Pulmonary artery endothelial cell (primary cell): ENCODE data around the gene PTPN9. TPM values are rescaled to one million over a fixed set of nuclear protein-coding genes. Genes with fewer than 3 reads are reported as not detected.
"Not testable (repeated sequence)": the region's sequence is repeated elsewhere in the genome, so short reads cannot be mapped to it uniquely, and the experiment has no call there.

Experiments
- DNase-seq: peaks from one replicate; pipeline ENCODE4 v3.0.0-alpha.2; 2011; ENCODE audit warnings: low read depth, low spot score
- total RNA-seq: library from RNA; depleted of rRNA; stranded (reverse); fragments of >200 nt; gene quantifications from 2 replicates; pipeline ENCODE4 v1.2.3, GENCODE V29; 2014

The PTPN9 gene
- total RNA-seq, 1 donor from 2014 or later, result 24.8 TPM

- DNase-seq, result no peak
These were observed 4.6 kb upstream of the PTPN9 start for GRCh38 chr15:75583701-75584100.

DNA sequence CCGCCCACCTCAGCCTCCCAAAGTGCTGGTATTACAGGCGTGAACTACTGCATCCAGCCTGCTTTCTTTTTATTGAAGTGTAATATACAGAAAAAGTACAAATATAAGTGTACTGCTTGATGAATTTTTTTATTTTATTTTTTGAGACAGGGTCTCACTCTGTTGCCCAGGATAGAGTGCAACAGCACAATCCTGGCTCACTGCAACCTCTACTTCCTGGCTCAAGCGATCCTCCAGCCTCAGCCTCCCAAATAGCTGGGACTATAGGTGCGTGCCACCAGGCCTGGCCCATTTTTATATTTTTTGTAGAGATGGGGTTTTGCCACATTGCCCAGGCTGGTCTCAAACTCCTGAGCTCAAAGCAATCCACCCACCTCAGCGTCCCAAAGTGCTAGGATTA is 3.8 kb upstream of the PTPN9 start:
- DNase-seq, result not testable (repeated sequence)

DNA sequence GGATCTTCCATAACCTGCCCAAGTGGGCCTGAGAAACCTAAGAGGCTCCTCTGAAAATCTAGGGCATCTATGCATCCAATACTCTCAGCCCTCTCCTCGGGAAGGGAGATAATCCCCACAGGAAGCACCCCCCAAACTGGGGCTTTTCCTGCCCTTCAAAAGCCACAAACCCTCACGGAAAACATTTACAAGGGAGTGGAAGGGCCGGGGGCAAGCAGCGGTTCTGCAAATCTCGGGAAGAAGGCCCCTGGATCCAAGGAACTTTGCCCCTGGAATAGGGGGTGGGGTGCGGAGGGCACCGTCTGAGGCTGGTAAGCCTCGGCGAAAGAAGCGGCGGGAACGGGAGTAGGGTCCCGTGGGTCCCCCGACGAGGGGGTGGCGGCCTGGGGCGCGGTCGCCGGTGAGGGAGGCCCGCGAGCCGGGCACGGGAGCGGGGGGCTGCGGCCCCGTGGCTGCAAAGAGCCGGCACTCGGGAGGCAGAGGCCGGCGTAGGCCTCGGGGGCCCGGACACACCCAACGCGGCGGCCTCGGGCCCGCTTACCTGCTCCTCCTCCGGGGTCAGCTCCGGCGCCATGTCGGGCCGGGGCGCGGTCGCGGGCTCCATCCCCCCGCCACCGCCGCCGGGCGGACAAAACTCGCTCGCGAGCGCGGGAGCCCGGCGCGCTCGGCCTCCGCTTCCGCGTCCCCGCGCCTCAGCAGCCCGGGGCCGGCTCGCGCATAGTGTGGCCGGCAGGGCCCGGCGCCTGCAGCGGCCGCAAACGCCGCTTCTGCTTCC is 755 bp downstream of the PTPN9 start:
- DNase-seq, result no peak

DNA sequence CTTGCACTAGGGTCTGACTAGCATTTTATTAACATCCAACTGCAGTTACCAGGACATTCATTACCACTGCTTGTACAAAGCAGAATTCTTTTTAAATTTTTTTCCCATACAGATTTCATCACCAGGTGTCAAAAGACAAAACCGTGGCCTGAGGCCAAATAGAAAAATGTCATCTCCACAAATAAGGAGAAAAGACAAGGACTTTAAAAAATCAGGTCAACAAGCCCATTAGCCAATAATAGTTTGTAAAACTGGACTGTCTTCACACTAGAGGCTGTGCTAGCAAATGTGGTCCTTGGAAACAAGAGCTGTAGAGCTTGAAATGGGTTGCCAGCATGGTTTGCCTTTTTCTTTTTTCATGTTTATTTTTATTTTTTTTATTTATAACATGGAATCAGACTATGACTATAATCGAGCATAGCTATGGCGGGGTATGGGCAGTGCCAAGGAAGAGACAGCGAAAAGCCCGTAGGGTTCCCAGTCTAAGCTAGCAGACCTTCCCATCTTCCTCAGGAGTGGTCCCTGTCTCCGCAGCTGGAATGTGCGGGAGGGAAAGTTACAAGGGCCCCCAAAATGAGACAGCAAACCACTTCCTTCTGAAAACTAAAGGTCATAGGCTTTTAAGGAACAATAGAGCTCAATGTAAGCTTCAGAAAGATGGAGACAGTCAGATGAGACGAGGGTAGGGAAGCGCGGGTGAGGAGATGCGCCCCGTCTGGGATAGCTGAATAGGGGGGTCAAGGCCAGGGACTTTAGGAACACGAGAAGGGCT is 1.5 kb downstream of the PTPN9 start:
- no peak for DNase-seq

DNA sequence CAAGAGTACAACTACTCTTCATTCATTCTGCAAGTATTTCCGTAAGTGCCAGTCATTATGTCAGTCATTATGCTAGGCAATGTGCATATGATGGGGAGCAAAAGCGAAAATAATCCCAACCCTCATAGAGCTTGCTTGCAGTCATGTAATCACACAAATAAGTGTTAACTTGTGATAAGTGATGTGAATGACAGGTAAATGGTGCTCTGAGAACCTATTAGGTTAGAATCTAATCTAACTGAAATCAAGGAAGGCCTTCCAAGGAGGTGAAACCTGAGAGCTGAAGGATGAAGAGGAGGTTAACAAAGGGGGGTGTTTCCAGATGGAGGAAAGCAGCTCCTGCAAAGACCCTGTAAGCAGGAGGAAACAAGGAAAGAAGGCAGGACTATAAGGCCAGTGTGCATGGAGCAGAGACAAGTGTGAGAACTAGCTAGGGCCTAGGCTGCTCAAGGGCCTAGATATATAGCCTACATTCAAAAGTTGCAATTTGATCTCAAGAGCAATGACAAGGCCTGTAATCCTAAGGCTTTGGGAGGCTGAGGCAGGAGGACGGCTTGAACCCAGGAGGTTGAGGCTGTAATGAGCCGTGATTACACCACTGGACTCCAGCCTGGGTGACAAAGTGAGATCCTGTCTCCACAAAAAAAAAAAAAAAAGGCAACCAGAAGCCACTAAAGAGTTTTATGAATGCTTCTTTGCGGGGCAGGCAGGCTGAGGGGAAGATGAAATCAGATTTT is 5.3 kb downstream of the PTPN9 start:
- no peak for DNase-seq

DNA sequence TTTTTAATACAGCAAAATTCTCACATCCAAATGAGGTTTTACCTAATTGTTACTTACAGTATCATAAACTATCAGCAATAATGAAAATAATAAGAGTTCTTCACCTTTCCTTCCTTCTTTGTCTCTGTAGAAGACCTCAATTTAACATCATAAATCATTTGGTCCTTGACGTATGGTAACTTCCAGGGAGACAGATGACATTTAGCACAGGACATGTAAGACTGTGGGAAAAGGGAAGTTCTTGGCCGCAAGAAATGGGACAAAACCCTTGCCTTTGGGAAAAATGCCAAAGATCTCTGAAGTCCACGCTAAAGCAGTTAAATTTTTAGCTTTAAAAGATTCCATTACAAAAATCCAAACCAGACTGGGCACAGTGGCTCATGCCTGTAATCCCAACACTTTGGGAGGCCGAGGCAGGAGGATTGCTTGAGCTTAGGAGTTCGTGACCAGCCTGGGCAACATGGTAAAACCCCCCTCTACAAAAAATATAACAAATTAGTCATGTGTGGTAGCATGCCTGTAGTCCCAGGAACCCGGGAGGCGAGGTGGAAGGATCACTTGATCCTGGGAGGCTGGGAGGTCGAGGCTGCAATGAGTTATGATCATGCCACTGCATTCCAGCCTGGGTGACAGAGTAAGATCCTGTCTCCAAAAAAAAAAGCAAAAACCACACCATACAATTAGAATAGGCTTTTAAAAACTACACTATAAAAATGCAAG is 8.8 kb downstream of the PTPN9 start:
- no peak for DNase-seq

GRCh38 chr15:75565062-75565970 is 13.8 kb downstream of the PTPN9 start:
- no peak for DNase-seq

GRCh38 chr15:75561888-75562287 is 17.2 kb downstream of the PTPN9 start:
- DNase-seq, result no peak

GRCh38 chr15:75559360-75559759 is 19.8 kb downstream of the PTPN9 start:
- DNase-seq, result not testable (repeated sequence)

DNA sequence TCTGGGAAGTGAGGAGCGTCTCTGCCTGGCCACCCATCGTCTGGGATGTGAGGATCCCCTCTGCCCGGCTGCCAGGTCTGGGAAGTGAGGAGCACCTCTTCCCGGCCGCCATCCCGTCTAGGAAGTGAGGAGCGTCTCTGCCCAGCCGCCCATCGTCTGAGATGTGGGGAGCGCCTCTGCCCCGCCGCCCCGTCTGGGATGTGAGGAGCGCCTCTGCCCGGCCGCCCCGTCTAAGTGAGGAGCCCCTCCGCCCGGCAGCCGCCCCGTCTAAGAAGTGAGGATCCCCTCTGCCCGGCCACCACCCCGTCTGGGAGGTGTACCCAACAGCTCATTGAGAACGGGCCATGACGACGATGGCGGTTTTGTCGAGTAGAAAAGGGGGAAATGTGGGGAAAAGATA is 20.2 kb downstream of the PTPN9 start:
- not testable (repeated sequence) for DNase-seq

GRCh38 chr15:75554717-75555116 is 24.4 kb downstream of the PTPN9 start:
- DNase-seq, result no peak

DNA sequence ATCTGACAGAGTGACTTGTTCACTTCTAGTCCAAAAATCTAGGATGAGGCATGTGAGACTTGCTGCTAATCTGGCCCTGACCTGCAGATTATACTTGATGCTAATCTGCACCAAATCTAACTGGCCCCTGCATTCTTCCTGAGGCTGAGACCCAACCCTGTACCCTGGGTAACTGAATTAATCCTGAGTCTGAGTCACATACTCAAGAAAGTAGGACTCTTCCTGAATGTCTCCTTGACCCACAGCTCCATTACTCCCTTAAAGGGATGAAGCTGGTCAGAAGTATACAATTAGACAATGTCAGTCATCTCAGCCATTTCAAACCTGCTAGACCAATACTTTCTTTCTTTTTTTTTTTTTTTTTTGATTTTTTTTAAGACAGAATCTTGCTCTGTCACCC is 25.5 kb downstream of the PTPN9 start:
- no peak for DNase-seq

GRCh38 chr15:75551091-75551490 is 28.0 kb downstream of the PTPN9 start:
- DNase-seq, result no peak

GRCh38 chr15:75545064-75545463 is 34.1 kb downstream of the PTPN9 start:
- no peak for DNase-seq

DNA sequence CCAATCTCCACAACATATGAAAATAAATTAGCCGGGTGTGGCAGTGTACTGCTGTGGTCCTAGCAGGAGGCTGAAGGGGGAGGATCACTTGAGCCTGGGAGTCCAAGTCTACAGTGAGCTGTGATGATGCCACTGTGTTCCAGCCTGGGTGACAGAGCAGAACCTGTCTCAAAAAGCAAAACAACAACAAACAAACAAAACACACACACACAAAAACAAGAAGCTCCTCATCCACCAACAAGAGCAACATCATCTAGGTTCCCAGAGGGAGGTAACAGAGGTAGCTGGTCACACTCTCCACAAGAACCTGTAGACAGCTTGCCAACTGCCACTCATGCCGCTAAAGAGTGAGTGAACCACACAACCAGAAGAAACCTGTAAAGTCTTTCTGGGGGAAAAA is 34.8 kb downstream of the PTPN9 start:
- DNase-seq, result no peak

GRCh38 chr15:75542949-75543545 is 36.1 kb downstream of the PTPN9 start:
- DNase-seq, result not testable (repeated sequence)

DNA sequence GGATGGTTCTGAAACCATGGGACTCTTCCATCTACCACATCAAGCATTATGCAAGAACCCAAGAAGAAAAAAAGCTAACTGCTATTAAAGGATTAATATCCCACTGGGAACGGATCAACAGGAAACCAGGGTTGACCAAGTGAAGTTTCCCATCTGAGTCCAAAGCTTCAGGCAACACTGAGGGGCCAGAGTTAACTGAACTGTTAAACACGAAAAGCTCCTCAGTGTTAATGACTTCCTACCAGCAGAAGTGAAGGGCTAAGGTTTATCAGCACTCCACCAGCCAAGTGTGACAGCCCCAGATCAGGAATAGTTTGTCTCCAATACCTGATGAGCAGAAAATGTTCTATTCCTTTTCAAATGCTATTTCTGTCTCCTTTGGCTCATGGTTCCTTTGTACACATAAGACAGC is 36.7 kb downstream of the PTPN9 start:
- no peak for DNase-seq

DNA sequence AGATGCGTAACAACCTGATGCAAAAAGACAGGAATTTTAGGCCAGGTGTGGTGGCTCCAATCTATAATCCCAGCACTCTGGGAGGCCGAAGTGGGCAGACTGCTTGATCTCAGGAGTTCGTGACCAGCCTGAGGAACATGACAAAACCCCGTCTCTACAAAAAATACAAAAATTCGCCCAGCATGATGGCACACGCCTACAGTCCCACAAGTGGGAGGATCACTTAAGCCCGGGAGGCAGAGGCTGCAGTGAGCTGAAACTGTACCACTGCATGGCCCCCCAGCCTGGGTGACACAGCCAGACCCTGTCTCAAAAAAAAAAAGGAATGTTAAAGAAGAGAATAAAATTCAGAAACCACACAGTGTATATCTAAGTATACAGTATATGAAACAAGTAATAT is 40.7 kb downstream of the PTPN9 start:
- DNase-seq, result no peak

DNA sequence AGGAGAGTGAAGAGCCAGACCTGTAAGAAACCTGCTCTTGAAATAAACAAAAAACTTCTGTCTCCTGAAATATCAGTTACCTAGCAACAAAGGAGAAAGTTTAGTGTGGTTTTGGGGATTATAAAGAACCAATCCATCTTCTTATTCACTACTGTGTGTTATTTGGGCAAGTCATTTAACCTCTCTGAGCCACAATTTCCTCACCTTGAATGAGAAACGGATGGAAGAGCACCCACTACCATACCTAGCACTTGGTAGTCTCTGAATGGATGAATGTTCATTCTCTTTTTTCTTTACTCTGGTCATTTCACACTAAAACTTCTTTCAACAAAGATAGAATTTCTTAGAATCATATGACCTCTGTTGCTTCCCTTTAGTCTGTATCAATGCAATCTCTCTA is 45.2 kb downstream of the PTPN9 start:
- DNase-seq, result no peak
